C4-2B (cell line): Measurements from ENCODE around the gene GDI1.

ENCODE experiments used
- H3K27ac ChIP-seq: fragments of 450-650 bp; 2 replicates; pipeline ENCODE4 v1.5.1; 2017
- ZFX ChIP-seq: fragments of 450-650 bp; IDR thresholded peaks from 2 replicates; pipeline ENCODE4 v1.6.1; 2017
- TF ChIP-seq, protein P1 (sequence below): fragments of 450-650 bp; conservative IDR thresholded peaks from 2 replicates; pipeline ENCODE4 v1.5.1; 2017; ENCODE audit warnings: mild to moderate bottlenecking

GDI1 gene

DNA sequence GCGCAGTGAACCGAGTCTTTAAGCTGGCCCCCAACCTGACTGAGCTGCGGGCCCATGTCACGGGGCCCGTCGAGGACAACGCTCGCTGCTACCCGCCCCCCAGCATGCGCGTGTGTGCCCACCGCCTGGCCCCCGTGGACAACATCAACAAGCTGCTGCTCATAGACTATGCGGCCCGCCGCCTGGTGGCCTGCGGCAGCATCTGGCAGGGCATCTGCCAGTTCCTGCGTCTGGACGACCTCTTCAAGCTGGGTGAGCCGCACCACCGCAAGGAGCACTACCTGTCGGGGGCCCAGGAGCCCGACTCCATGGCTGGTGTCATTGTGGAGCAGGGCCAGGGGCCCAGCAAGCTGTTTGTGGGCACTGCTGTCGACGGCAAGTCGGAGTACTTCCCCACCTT, 23.4 kb downstream of the GDI1 start:
- TF ChIP-seq ZFX, result no peak
- TF ChIP-seq, protein P1, sequence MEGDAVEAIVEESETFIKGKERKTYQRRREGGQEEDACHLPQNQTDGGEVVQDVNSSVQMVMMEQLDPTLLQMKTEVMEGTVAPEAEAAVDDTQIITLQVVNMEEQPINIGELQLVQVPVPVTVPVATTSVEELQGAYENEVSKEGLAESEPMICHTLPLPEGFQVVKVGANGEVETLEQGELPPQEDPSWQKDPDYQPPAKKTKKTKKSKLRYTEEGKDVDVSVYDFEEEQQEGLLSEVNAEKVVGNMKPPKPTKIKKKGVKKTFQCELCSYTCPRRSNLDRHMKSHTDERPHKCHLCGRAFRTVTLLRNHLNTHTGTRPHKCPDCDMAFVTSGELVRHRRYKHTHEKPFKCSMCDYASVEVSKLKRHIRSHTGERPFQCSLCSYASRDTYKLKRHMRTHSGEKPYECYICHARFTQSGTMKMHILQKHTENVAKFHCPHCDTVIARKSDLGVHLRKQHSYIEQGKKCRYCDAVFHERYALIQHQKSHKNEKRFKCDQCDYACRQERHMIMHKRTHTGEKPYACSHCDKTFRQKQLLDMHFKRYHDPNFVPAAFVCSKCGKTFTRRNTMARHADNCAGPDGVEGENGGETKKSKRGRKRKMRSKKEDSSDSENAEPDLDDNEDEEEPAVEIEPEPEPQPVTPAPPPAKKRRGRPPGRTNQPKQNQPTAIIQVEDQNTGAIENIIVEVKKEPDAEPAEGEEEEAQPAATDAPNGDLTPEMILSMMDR, result no peak
- H3K27ac ChIP-seq, result no peak overlapping the region

DNA sequence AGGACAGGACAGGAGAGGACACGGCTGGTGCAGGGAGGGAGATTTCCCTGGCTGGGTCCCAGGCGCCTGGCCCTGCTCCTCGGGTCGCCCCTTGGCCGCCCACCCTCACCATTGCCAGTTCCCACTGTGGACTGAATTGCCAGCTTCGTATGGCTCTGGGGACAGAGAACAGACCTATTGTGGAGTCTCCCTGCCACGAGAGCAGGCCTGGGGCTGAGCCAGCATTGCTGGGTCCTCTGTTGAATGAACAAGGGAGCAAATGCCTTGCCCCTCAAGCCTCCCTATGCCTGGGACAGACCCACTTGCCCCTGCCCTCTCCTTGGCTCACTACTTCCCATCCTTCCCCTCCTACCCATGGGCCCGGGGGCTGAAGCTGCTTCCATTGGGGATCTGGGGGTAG, 25.4 kb downstream of the GDI1 start:
- TF ChIP-seq, protein P1, result no peak
- no peak for TF ChIP-seq ZFX
- H3K27ac ChIP-seq, result no peak overlapping the region

- no peak overlapping the region for H3K27ac ChIP-seq
- TF ChIP-seq, protein P1, result no peak
- no peak for TF ChIP-seq ZFX
These were observed 26.8 kb downstream of the GDI1 start for GRCh38 chrX:154463611-154464220.

DNA sequence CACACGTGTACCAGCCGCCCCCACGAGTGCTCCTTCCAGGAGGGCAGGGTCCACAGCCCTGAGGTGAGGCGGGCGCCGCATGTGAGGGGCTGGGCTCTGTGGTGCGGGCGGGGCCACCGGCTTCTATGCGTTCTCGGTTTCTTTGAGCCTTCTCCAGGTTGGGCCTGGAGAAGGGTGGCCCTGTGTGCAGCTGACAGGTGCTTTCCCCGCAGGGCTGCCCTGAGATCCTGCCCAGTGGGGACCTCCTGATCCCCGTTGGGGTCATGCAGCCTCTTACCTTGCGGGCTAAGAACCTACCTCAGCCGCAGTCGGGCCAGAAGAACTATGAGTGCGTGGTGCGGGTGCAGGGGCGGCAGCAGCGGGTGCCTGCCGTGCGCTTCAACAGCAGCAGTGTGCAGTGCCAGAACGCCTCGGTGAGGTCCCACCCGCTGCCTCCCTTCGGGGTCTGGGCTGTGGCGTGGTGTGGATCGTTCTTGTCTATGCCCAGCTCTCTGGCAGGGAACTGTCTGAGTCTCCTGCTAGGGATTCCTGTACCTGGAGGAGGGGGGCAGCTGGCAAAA, 27.9 kb downstream of the GDI1 start:
- H3K27ac ChIP-seq, result no peak overlapping the region
- TF ChIP-seq, protein P1, result no peak
- no peak for TF ChIP-seq ZFX

DNA sequence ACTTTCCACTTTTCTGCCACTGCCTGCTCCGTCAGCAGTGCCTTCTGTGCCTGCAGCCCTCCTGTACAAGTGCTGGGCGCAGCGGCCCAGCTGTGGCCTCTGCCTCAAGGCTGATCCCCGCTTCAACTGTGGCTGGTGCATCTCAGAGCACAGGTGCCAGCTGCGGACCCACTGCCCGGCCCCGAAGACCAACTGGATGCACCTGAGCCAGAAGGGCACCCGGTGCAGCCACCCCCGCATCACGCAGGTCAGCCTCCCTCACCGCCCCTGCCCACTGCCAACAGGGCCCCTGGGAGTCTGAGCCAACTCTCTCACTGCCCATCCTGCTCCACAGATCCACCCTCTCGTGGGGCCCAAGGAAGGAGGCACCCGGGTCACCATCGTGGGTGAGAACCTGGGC, 28.6 kb downstream of the GDI1 start:
- H3K27ac ChIP-seq, result no peak overlapping the region
- TF ChIP-seq, protein P1, result no peak
- no peak for TF ChIP-seq ZFX

- no peak overlapping the region for H3K27ac ChIP-seq
- TF ChIP-seq, protein P1, result no peak
- no peak for TF ChIP-seq ZFX
These were observed 29.1 kb downstream of the GDI1 start for GRCh38 chrX:154466036-154466435.

DNA sequence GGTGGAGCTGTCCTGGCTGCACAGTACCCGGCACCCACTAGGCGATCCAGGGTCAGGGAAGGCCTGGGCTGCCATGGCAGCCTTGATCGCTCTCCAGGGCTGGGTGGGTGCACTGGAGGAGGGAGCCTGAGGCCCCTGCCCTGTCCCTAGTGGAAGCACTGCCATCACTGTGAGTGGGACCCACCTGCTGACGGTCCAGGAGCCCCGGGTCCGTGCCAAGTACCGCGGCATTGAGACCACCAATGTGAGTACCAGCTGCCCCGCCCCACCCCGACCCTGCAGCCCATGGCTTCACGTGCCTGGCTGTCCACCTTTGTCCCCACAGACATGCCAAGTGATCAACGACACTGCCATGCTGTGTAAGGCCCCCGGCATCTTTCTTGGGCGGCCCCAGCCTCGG, 30.0 kb downstream of the GDI1 start:
- no peak overlapping the region for H3K27ac ChIP-seq

More for the DNA sequence above, 30.0 kb downstream of the GDI1 start:
- TF ChIP-seq ZFX, result no peak
- TF ChIP-seq, protein P1, result no peak
